ENCODE measurements around the gene ARFGAP1.
"Not testable (repeated sequence)": the region's sequence is repeated elsewhere in the genome, so short reads cannot be mapped to it uniquely, and the experiment has no call there.

Gene ARFGAP1

DNA sequence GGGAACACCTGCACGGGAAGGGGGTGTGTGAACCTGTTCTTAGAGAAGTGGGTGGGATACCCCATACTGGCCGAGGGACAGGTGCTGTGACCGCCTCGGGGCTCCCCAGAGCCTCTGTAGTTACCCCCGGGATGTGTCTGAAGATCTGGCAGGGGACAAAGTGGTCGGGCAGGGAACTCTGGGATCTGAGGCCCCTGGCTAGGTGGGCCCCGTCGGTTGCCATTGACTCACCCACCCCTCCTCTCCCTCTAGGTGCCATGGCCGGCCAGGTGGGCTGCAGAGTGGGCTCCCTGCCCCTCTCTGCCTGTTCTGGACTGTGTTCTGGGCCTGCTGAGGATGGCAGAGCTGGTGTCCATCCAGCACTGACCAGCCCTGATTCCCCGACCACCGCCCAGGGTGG, 32.6 kb upstream of the ARFGAP1 start:
- DNase-seq (ENCODE audit: low spot score), result no peak

DNA sequence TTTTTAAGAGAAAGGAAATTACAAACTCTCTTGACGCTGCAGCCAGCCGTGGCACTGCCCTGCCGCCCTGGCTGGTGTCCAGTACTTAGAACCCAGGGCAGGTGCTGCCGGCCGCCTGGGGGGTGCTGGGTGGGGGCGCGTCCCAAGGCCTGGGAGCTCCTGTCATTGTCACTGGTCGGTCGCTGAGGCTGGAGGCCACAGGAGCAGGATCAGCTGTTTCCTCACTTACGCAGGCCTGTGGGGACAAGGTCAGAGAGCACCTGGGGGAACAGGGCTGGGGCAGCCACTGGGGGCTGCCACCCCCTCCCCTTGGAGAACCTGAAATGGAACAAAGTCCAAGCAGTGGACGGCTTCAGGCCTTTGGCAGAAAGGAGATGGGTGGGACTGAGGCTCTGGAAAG, 31.3 kb upstream of the ARFGAP1 start:
- no peak for DNase-seq (ENCODE audit: low spot score)

GRCh38 chr20:63242736-63243135, 29.9 kb upstream of the ARFGAP1 start:
- DNase-seq (ENCODE audit: low spot score), result no peak

GRCh38 chr20:63243604-63244247, 28.9 kb upstream of the ARFGAP1 start:
- DNase-seq (ENCODE audit: low spot score), result no peak

GRCh38 chr20:63244468-63244867, 28.1 kb upstream of the ARFGAP1 start:
- DNase-seq (ENCODE audit: low spot score), result no peak

DNA sequence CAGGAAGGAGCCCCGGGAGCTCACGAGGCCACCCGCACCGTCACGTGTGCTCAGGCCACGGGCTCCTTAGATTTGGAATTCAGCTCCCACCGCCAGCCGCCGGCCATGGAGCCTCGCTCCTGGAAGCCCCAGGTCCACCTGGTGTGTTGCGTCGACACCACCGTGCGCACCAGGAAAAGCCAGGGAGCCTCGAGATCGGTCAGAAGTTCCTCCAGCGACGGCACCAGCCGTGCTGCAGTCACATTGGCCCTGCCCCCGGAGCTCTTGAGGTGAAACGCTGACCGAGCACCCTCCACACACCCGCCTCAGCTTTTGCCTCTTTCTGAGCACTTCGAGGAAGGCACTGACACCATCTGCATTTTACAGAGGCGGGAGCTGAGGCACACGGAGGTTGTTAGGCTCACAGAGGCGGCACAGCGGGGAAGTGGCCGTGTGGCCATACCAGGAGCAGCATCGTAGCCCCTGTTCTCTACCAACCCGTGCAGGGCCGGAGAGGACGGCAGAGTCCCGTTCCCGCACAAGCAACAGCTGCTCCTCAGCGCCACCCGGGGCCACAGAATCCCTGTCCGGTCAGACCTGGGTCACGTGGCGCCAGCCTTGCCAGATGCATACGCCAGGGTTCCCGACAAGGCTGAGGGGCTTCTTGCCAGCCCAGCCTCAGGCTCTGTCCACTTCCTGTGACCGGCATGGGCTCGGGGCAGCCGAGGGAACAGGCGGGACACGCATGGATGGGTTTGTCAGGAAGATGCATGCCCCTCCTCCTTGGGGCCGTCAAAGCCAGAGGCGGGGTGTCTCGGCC, 25.9 kb upstream of the ARFGAP1 start:
- no peak for DNase-seq (ENCODE audit: low spot score)

DNA sequence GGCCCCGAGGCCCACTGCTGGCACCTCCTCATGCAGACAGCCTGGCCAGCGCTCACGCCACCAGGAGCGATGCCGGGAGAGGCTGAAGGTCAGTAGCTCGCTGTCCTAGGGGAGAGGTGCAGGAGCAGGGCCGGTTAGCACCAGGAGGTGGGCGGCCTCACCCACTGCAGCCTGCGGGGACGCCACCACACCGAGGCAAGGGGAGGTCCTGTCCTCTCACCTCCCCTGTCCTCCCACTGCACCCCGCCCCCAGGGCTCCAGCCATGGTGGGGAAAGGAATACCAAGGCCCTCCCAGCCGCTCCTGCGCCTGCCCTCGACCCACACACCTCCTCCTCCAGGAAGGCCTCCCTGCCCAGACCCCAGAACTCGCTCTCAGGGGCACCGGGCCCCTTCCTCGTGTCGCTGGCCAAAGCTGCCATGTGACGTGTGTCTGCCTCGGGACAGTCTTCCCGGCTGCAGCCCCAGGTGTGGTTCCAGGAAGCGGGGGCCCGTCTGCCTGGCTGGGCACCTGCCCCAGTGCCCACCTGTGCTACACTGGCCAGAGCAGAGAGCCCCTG, 24.9 kb upstream of the ARFGAP1 start:
- no peak for DNase-seq (ENCODE audit: low spot score)

- DNase-seq (ENCODE audit: low spot score), result no peak
Measured at GRCh38 chr20:63248835-63249591, 23.6 kb upstream of the ARFGAP1 start.

DNA sequence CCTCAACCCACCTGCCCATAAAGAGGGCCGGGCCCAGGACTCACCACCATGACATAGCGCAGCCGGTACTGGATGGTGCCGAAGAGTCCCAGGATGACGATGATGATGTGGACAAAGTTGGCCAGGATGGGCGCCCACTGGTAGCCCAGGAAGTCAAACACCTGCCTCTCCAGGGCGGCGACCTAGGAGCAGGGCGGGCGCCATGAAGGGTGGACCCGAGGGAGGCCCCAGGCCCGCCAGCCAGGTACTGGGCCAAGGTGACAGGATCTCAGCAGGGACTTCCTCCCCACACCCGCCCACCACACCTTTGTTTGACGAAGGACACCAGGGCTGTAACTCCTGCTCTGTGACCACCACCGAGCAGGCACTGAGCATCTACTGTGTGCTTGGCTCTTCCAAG, 22.7 kb upstream of the ARFGAP1 start:
- no peak for DNase-seq (ENCODE audit: low spot score)

GRCh38 chr20:63251350-63251749, 21.3 kb upstream of the ARFGAP1 start:
- DNase-seq (ENCODE audit: low spot score), result not testable (repeated sequence)

DNA sequence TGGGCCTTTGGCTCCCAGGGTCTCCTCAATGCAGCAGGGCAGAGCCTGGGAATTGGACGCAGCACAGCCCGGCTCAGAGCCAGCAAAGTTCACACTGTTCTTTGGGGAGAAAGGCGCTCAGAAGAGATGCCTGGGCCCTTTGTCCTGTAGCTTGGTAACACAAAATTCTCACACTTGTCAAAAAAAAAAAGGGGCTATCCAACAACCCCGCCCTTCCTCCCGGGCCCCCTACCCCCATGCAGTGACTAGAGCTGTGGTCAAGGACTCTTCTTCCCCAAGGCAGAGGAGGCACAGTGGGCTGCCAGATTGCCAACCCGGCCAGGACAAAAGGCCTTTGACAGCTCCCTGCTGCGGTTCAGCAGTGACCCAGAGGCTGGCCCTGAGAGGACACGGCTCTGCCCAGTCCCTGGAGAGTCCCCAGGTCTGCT, 20.3 kb upstream of the ARFGAP1 start:
- DNase-seq (ENCODE audit: low spot score), result no peak

DNA sequence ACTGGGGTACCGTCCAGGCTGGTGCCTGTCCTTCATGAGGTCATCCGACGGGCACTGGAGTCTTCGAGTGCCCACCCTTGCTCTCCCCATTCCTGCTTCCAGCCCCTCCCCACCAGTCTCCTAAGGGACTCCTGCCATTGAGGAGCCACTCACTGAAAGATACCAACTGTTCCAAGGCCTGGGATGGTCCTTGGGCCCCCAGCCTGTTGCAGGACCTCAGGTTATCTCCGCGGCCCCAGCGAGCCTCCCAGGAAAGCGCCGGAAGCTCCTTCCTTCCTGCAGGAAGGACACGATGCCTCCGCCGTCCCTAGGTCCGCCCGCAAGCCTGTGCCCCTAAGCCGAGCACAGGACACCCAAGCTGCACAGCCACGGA, 19.6 kb upstream of the ARFGAP1 start:
- DNase-seq (ENCODE audit: low spot score), result no peak

GRCh38 chr20:63253438-63254231, 19.0 kb upstream of the ARFGAP1 start:
- DNase-seq (ENCODE audit: low spot score), result no peak

DNA sequence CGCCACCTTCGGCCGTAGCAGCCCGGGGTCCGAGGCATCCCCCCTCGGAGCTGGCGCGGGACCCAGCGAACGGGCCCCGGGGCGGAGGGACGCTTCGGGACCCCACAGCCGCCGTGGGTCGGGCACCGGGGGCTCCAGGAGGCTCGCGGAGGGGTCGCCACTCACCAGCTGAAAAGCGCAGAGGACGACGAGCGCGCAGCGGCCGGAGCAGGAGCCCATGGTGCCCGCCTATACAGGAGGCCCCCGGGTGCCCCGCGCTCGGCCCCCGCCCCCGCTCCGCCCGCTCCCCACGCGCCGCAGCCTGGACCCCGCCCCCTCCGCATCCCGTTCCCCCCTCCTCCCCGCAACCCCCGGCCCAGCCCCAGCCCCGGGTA, 18.4 kb upstream of the ARFGAP1 start, which contains the start of gene NKAIN4:
NKAIN4 (minus strand) TSS at position 232 of the 374 bp plus-strand sequence; CDS start at position 219, 13 bp downstream.
- no peak for DNase-seq (ENCODE audit: low spot score)

GRCh38 chr20:63254606-63255384, 17.8 kb upstream of the ARFGAP1 start:
- DNase-seq (ENCODE audit: low spot score), result no peak

- DNase-seq (ENCODE audit: low spot score), result no peak
Measured at GRCh38 chr20:63255931-63256704, 16.5 kb upstream of the ARFGAP1 start.

- DNase-seq (ENCODE audit: low spot score), result no peak
Measured at GRCh38 chr20:63256954-63257353, 15.7 kb upstream of the ARFGAP1 start.

DNA sequence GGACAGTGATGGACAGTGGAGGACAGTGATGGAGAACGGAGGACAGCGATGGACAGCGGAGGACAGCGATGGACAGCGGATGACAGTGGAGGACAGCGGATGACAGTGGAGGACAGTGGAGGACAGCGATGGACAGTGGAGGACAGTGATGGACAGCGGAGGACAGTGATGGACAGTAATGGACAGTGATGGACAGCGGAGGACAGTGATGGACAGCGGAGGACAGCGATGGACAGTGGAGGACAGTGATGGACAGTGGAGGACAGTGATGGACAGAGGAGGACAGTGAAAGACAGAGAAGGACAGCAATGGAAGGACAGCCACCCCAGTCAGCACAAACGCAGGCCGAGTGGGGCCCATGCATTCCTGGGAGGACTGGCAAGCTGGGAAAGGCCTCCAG, 15.0 kb upstream of the ARFGAP1 start:
- no peak for DNase-seq (ENCODE audit: low spot score)

DNA sequence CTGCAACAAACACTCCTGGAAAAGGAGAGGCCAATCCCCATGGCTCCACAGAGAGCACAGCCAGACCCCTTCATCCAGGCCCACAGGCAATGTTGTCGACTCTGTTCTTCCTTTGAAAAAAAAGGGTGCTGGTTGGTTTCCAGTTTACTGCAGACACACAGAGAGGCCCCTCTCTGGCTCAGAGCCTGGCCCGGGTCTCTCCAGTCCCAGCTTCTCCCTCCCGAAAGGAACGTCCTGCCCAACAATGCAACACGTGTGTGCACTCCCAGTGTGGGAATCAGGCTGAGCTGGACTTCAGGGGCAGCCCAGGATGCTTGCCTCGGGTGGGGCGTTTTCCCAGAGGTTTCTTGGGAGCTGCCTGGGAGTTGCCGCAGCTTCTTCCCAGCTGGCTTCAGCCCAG, 13.8 kb upstream of the ARFGAP1 start:
- no peak for DNase-seq (ENCODE audit: low spot score)

Data from CD4-positive, alpha-beta T cell treated with Interleukin-2 at 100 ng/mL for 4 hours (primary cell).